HepG2 (cell line): ENCODE data around the gene ACAD8. TPM values are rescaled to one million over a fixed set of nuclear protein-coding genes. Genes with fewer than 3 reads are reported as not detected.

ENCODE experiments used
- CHCHD3 ChIP-seq: sonication (generic); formaldehyde crosslinking; IDR thresholded peaks from 2 replicates; pipeline ENCODE4 v1.8.0; 2022; ENCODE audit warnings: mild to moderate bottlenecking, missing genetic modification reagents, moderate library complexity
- FOXO1 ChIP-seq: sonication (generic); formaldehyde crosslinking; IDR thresholded peaks from 2 replicates; pipeline ENCODE4 v1.4.0; 2020; ENCODE audit warnings: missing genetic modification reagents
- HNF4G ChIP-seq, 2 experiments: sonication (generic) in 1 of 2; formaldehyde crosslinking in 1 of 2; IDR thresholded peaks; 2 replicates each; pipeline versions ENCODE4 v1.4.0 to v1.6.1; 2011 to 2020; ENCODE audit warnings: borderline replicate concordance in 2 of 2, low read depth in 2 of 2, mild to moderate bottlenecking in 2 of 2, low read length in 1 of 2, missing genetic modification reagents in 1 of 2, moderate library complexity in 1 of 2
- JUN ChIP-seq: sonication (generic); formaldehyde crosslinking; IDR thresholded peaks from 2 replicates; pipeline ENCODE4 v1.4.0; 2020; ENCODE audit warnings: mild to moderate bottlenecking, missing genetic modification reagents
- KLF15 ChIP-seq: sonication (generic); formaldehyde crosslinking; IDR thresholded peaks from 2 replicates; pipeline ENCODE4 v1.8.1; 2023; ENCODE audit warnings: borderline replicate concordance, mild to moderate bottlenecking, inconsistent platforms, missing genetic modification reagents, mixed read lengths
- MXD4 ChIP-seq: IDR thresholded peaks from 2 replicates; pipeline ENCODE4 v1.6.1; 2016; ENCODE audit warnings: mild to moderate bottlenecking, missing biosample characterization, missing genetic modification reagents
- NCOR1 ChIP-seq: fragments of 200-600 bp; sonication (generic); IDR thresholded peaks from 2 replicates; pipeline ENCODE4 v1.7.0; 2017; ENCODE audit warnings: antibody characterized with exemption, low read length, borderline replicate concordance
- PCBP2 ChIP-seq: fragments of 200-400 bp; formaldehyde crosslinking; optimal IDR thresholded peaks from 2 replicates; pipeline ENCODE3; 2018; ENCODE audit warnings: low read length, low read depth; ENCODE audit not compliant: poor library complexity, severe bottlenecking
- SNAI1 ChIP-seq: sonication (generic); formaldehyde crosslinking; IDR thresholded peaks from 2 replicates; pipeline ENCODE4 v1.5.0; 2020; ENCODE audit warnings: mild to moderate bottlenecking, missing genetic modification reagents, borderline replicate concordance
- ZNF207 ChIP-seq: fragments of 450-650 bp; IDR thresholded peaks from 2 replicates; pipeline ENCODE4 v1.6.1; 2016; ENCODE audit warnings: antibody characterized with exemption, borderline replicate concordance
- ZNF292 ChIP-seq: sonication (generic); formaldehyde crosslinking; IDR thresholded peaks from 2 replicates; pipeline ENCODE4 v1.8.1; 2022; ENCODE audit warnings: mild to moderate bottlenecking, low read depth, missing genetic modification reagents, borderline replicate concordance
- ZNF484 ChIP-seq: sonication (generic); formaldehyde crosslinking; IDR thresholded peaks from 2 replicates; pipeline ENCODE4 v1.5.1; 2020; ENCODE audit warnings: mild to moderate bottlenecking, low read depth, missing genetic modification reagents, borderline replicate concordance
- ZNF670 ChIP-seq: sonication (generic); formaldehyde crosslinking; IDR thresholded peaks from 2 replicates; pipeline ENCODE4 v1.8.0; 2022; ENCODE audit warnings: mild to moderate bottlenecking, missing genetic modification reagents, borderline replicate concordance
- ZNF749 ChIP-seq: sonication (generic); formaldehyde crosslinking; IDR thresholded peaks from 2 replicates; pipeline ENCODE4 v1.8.0; 2022; ENCODE audit warnings: mild to moderate bottlenecking, missing genetic modification reagents, moderate library complexity, borderline replicate concordance
- ZNF782 ChIP-seq: sonication (generic); formaldehyde crosslinking; IDR thresholded peaks from 2 replicates; pipeline ENCODE4 v1.4.0; 2020; ENCODE audit warnings: missing genetic modification reagents, mild to moderate bottlenecking, borderline replicate concordance
- polyA plus RNA-seq, 8 experiments: library from polyadenylated mRNA; depleted of rRNA in 3 of 8; stranded (reverse) in 7 of 8; unstranded in 1 of 8; fragments of >200 nt; fragmentation: Illumina TruSeq in 4 of 8; extraction: Trizol in 4 of 8; gene quantifications; 2 replicates each; pipeline versions ENCODE4 v1.2.1 to v1.2.3, GENCODE V29; 2011 to 2016; ENCODE audit warnings: low read depth in 4 of 8, missing spikeins in 1 of 8, mixed read lengths in 1 of 8; ENCODE audit not compliant: insufficient read depth in 1 of 8
- total RNA-seq, 5 experiments: library from RNA; depleted of rRNA; stranded (reverse); fragments of >200 nt; fragmentation: Illumina TruSeq; extraction: Trizol; gene quantifications; 2 replicates each; pipeline ENCODE4 v1.2.3, GENCODE V29; 2016; ENCODE audit warnings: low read depth in 1 of 5
- TF ChIP-seq, protein P1 (sequence below): sonication (generic); formaldehyde crosslinking; IDR thresholded peaks from 2 replicates; pipeline ENCODE4 v1.5.1; 2020; ENCODE audit warnings: mild to moderate bottlenecking, missing genetic modification reagents, moderate library complexity
- TF ChIP-seq, protein P2 (sequence below): sonication (generic); formaldehyde crosslinking; IDR thresholded peaks from 2 replicates; pipeline ENCODE4 v1.9.0; 2021; ENCODE audit warnings: missing genetic modification reagents, borderline replicate concordance
- TF ChIP-seq, protein P3 (sequence below): IDR thresholded peaks from 2 replicates; pipeline ENCODE4 v1.6.1; 2018; ENCODE audit warnings: missing genetic modification reagents
- TF ChIP-seq, protein P4 (sequence below): conservative IDR thresholded peaks from 2 replicates; pipeline ENCODE4 v1.6.1; 2018; ENCODE audit warnings: missing genetic modification reagents

The ACAD8 gene
- total and polyA plus RNA-seq, 2 of the 13 experiments (the other 11 are each of a cell fraction or from before 2014, with no cell fraction given): 13.5 to 20.3 TPM

DNA sequence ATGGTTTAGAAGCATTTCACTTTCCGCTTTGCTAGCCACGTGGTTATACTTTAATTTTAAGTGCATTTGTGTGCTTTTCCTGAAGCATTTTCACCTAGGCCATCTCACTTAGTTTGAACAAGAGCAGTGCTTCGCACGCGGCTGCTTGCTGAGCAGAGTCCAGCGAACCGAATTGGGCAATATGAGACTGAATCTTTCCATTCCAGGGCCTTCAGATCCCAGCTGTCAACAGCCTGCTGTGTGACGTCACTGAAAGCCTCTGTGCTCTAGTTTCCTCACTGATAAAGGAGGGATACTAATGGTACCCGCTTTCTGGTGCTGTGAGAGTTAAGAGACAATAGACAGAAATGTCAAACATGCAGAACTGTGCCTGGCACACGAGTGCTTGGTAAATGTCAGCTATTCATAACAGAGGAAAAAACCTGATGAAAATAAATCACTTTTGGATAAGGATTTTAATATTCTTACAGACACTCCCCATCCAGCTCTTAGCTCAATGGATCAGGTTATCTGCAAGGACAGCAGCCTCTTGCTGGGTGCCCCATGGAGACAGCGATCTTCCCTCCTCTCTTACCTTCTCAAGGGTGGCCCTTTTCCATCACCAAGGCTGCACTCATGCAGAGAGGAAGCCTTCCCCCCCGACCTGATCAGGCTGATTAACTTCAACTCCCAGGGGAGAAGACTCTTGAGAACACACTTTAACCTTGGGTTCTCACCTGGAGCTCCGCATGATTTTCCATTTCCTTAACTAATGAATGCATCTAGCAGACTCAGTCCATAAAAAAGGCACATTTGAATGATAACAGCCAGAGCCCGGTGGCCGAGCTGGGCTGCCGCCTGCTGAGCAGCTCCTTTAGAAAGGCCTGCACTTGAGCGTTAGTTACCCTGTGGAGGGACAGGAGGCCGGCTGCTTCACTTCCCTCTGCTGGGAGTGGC, 19.3 kb downstream of the ACAD8 start (continued):
- TF ChIP-seq, protein P1, sequence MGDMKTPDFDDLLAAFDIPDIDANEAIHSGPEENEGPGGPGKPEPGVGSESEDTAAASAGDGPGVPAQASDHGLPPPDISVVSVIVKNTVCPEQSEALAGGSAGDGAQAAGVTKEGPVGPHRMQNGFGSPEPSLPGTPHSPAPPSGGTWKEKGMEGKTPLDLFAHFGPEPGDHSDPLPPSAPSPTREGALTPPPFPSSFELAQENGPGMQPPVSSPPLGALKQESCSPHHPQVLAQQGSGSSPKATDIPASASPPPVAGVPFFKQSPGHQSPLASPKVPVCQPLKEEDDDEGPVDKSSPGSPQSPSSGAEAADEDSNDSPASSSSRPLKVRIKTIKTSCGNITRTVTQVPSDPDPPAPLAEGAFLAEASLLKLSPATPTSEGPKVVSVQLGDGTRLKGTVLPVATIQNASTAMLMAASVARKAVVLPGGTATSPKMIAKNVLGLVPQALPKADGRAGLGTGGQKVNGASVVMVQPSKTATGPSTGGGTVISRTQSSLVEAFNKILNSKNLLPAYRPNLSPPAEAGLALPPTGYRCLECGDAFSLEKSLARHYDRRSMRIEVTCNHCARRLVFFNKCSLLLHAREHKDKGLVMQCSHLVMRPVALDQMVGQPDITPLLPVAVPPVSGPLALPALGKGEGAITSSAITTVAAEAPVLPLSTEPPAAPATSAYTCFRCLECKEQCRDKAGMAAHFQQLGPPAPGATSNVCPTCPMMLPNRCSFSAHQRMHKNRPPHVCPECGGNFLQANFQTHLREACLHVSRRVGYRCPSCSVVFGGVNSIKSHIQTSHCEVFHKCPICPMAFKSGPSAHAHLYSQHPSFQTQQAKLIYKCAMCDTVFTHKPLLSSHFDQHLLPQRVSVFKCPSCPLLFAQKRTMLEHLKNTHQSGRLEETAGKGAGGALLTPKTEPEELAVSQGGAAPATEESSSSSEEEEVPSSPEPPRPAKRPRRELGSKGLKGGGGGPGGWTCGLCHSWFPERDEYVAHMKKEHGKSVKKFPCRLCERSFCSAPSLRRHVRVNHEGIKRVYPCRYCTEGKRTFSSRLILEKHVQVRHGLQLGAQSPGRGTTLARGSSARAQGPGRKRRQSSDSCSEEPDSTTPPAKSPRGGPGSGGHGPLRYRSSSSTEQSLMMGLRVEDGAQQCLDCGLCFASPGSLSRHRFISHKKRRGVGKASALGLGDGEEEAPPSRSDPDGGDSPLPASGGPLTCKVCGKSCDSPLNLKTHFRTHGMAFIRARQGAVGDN (CRISPR knock-in tag): no peak; the same call in 1 of the 2 replicates
- no peak for TF ChIP-seq ZNF749 (CRISPR knock-in tag)
- TF ChIP-seq KLF15 (CRISPR knock-in tag): no peak
- peak; percentile 80; the same call in 1 of the 2 replicates for TF ChIP-seq ZNF292 (CRISPR knock-in tag)
- TF ChIP-seq ZNF670: peak; percentile 37; the same call in 1 of the 2 replicates
- TF ChIP-seq, protein P2, sequence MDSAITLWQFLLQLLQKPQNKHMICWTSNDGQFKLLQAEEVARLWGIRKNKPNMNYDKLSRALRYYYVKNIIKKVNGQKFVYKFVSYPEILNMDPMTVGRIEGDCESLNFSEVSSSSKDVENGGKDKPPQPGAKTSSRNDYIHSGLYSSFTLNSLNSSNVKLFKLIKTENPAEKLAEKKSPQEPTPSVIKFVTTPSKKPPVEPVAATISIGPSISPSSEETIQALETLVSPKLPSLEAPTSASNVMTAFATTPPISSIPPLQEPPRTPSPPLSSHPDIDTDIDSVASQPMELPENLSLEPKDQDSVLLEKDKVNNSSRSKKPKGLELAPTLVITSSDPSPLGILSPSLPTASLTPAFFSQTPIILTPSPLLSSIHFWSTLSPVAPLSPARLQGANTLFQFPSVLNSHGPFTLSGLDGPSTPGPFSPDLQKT (CRISPR knock-in tag): no peak
- TF ChIP-seq HNF4G (IDR thresholded peaks at IDR 0.05; ENCODE audit: borderline replicate concordance, low read depth, low read length): peak; percentile 63
- 0 out of 2 replicates have a peak, but pooled peaks have one; percentile 43 for TF ChIP-seq HNF4G (CRISPR knock-in tag; IDR thresholded peaks at IDR 0.05; ENCODE audit: borderline replicate concordance, low read depth)
- TF ChIP-seq PCBP2: no peak
- no peak for TF ChIP-seq ZNF207
- TF ChIP-seq CHCHD3: no peak
- TF ChIP-seq, protein P3, sequence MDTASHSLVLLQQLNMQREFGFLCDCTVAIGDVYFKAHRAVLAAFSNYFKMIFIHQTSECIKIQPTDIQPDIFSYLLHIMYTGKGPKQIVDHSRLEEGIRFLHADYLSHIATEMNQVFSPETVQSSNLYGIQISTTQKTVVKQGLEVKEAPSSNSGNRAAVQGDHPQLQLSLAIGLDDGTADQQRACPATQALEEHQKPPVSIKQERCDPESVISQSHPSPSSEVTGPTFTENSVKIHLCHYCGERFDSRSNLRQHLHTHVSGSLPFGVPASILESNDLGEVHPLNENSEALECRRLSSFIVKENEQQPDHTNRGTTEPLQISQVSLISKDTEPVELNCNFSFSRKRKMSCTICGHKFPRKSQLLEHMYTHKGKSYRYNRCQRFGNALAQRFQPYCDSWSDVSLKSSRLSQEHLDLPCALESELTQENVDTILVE (CRISPR knock-in tag): no peak
- peak; percentile 68; the same call in 1 of the 2 replicates for TF ChIP-seq NCOR1
- TF ChIP-seq ZNF484: no peak
- peak; percentile 58; the same call in 1 of the 2 replicates for TF ChIP-seq MXD4
- no peak for TF ChIP-seq ZNF782 (CRISPR knock-in tag)
- TF ChIP-seq JUN (CRISPR knock-in tag): 0 out of 2 replicates have a peak, but pooled peaks have one; percentile 37
- TF ChIP-seq FOXO1: peak; percentile 87
- no peak for TF ChIP-seq SNAI1
- TF ChIP-seq, protein P4, sequence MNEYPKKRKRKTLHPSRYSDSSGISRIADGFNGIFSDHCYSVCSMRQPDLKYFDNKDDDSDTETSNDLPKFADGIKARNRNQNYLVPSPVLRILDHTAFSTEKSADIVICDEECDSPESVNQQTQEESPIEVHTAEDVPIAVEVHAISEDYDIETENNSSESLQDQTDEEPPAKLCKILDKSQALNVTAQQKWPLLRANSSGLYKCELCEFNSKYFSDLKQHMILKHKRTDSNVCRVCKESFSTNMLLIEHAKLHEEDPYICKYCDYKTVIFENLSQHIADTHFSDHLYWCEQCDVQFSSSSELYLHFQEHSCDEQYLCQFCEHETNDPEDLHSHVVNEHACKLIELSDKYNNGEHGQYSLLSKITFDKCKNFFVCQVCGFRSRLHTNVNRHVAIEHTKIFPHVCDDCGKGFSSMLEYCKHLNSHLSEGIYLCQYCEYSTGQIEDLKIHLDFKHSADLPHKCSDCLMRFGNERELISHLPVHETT (CRISPR knock-in tag): no peak
